GM23248 (cell line): ENCODE results near the gene VRK3. TPM values are rescaled to one million over a fixed set of nuclear protein-coding genes. Genes with fewer than 3 reads are reported as not detected.
"Not testable (repeated sequence)": the region's sequence is repeated elsewhere in the genome, so short reads cannot be mapped to it uniquely, and the experiment has no call there.

Source experiments
- DNase-seq: peaks from one replicate; pipeline ENCODE4 v3.0.0-alpha.2; 2015
- H2AFZ ChIP-seq: fragments of 200-600 bp; sonication (generic); 2 replicates; pipeline ENCODE4 v1.6.1; 2016; ENCODE audit warnings: antibody characterized with exemption
- H3F3A ChIP-seq: fragments of 200-600 bp; sonication (generic); 2 replicates; pipeline ENCODE4 v1.6.1; 2016; ENCODE audit warnings: mild to moderate bottlenecking, antibody characterized with exemption, mixed run types; ENCODE audit not compliant: insufficient read depth
- H3K27ac ChIP-seq: fragments of 200-600 bp; sonication (generic); 2 replicates; pipeline ENCODE4 v1.5.1; 2016; ENCODE audit warnings: mild to moderate bottlenecking
- H3K27me3 ChIP-seq: fragments of 200-600 bp; sonication (generic); replicated peaks from 2 replicates; pipeline ENCODE4 v1.6.1; 2016; ENCODE audit warnings: mild to moderate bottlenecking; ENCODE audit not compliant: insufficient read depth
- H3K36me3 ChIP-seq: fragments of 200-600 bp; sonication (generic); 2 replicates; pipeline ENCODE4 v1.6.1; 2016; ENCODE audit warnings: low read depth, mild to moderate bottlenecking
- H3K4me1 ChIP-seq: fragments of 200-600 bp; sonication (generic); 2 replicates; pipeline ENCODE4 v1.6.1; 2016; ENCODE audit warnings: mild to moderate bottlenecking; ENCODE audit not compliant: insufficient read depth
- H3K4me2 ChIP-seq: fragments of 200-600 bp; sonication (generic); one replicate; pipeline ENCODE4 v1.6.1; 2016; ENCODE audit warnings: mild to moderate bottlenecking; ENCODE audit not compliant: unreplicated experiment
- H3K4me3 ChIP-seq: fragments of 200-600 bp; sonication (generic); 2 replicates; pipeline ENCODE4 v1.5.1; 2016; ENCODE audit warnings: mild to moderate bottlenecking
- H3K79me2 ChIP-seq: fragments of 200-600 bp; sonication (generic); 2 replicates; pipeline ENCODE4 v1.6.1; 2016; ENCODE audit warnings: mild to moderate bottlenecking; ENCODE audit not compliant: insufficient read depth
- H3K9ac ChIP-seq: fragments of 200-600 bp; sonication (generic); 2 replicates; pipeline ENCODE4 v1.6.1; 2016; ENCODE audit warnings: mild to moderate bottlenecking
- H3K9me2 ChIP-seq: fragments of 200-600 bp; sonication (generic); 2 replicates; pipeline ENCODE4 v1.6.1; 2016; ENCODE audit warnings: mixed run types, mild to moderate bottlenecking, moderate library complexity; ENCODE audit not compliant: insufficient read depth
- H3K9me3 ChIP-seq: fragments of 200-600 bp; sonication (generic); one replicate; pipeline ENCODE4 v1.6.1; 2017; ENCODE audit warnings: low read depth
- H4K20me1 ChIP-seq: fragments of 200-600 bp; sonication (generic); 2 replicates; pipeline ENCODE4 v1.6.0; 2016; ENCODE audit not compliant: insufficient read depth
- EZH2 ChIP-seq: fragments of 200-600 bp; sonication (generic); IDR thresholded peaks from 2 replicates; pipeline ENCODE4 v1.6.1; 2018; ENCODE audit warnings: antibody characterized with exemption, mild to moderate bottlenecking; ENCODE audit not compliant: insufficient read depth, poor library complexity, severe bottlenecking
- EZH2phosphoT487 ChIP-seq: fragments of 200-600 bp; sonication (generic); IDR thresholded peaks from 2 replicates; pipeline ENCODE4 v1.6.1; 2018; ENCODE audit warnings: antibody characterized with exemption, moderate library complexity, mild to moderate bottlenecking, low read depth; ENCODE audit not compliant: insufficient read depth
- WGBS, 2 experiments: methylation state at CpG; one replicate each; pipeline ENCODE4 v1.1.6; 2015 to 2017; ENCODE audit warnings: low lambda C conversion rate in 2 of 2, low coverage in 1 of 2; ENCODE audit errors: missing lambda C conversion rate in 2 of 2; 5-methylcytosine and 5-hydroxymethylcytosine counted together
- in situ Hi-C: fragments of 300-500 bp; cut with MboI; formaldehyde crosslinking; loops from 2 replicates; pipeline ENCODE4 v1.15.0; 2020
- polyA plus RNA-seq: library from polyadenylated mRNA; unstranded; fragments of >200 nt; fragmentation: Nextera tagmentation; extraction: Ambion mirVana; gene quantifications from 2 replicates; pipeline ENCODE4 v1.2.1, GENCODE V29; 2016
- total RNA-seq: library from RNA; depleted of rRNA; stranded (reverse); fragments of >200 nt; shearing (Covaris generic); gene quantifications from 2 replicates; pipeline ENCODE4 v1.2.3, GENCODE V29; 2014

The VRK3 gene
- total and polyA plus RNA-seq, 2 experiments from 2014 or later = 30.8 to 45.6 TPM

DNA sequence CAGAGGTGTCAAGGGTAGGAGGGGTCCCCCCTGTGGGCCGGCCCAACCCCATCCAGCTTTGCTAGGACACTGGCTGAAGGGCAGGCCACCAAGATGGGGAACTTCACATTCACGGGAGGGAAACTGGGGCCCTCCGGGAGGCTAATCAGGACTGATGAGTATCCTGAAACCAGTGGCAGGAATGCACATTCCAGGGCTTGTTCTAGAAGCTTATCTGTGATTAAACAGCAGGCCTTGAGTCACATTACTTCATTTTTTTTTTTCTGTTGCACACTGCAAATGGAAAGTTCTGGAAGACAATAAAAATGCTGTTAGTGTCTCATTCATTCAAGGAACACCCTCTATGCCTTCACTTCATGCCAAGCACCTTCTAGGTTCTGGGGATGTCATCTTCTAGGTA lies 48.7 kb downstream of the VRK3 start:
- Histone ChIP-seq H3F3A (no peaks in the 10 kb centered on the region), H3K79me2 (no peaks in the 10 kb centered on the region), H3K4me2 (no peak overlapping the region), H3K4me3 (no peak overlapping the region), H3K9ac (no peak overlapping the region), H3K9me2 (no peaks in the 10 kb centered on the region), H2AFZ (no peak overlapping the region), H3K4me1 (no peaks in the 10 kb centered on the region), H3K27me3 (no peaks in the 10 kb centered on the region), H4K20me1 (no peaks in the 10 kb centered on the region), H3K36me3 (no peaks in the 10 kb centered on the region), H3K9me3 (no peaks in the 10 kb centered on the region), H3K27ac (no peak overlapping the region)
- no peak for TF ChIP-seq EZH2phosphoT487
- no peak for TF ChIP-seq EZH2
- in situ Hi-C loops = no loop called here
- WGBS, 2 experiments = 78 to 80% methylated on average over 3 of the region's 3 CpGs
- peak; percentile 19 for DNase-seq

- Histone ChIP-seq H3F3A (no peaks in the 10 kb centered on the region), H3K4me1 (no peaks in the 10 kb centered on the region), H3K9me2 (no peaks in the 10 kb centered on the region), H3K27ac (no peak overlapping the region), H2AFZ (no peak overlapping the region), H3K79me2 (no peaks in the 10 kb centered on the region), H3K4me3 (no peak overlapping the region), H3K4me2 (no peak overlapping the region), H4K20me1 (no peaks in the 10 kb centered on the region), H3K27me3 (no peaks in the 10 kb centered on the region), H3K9me3 (no peaks in the 10 kb centered on the region), H3K36me3 (no peaks in the 10 kb centered on the region), H3K9ac (no peak overlapping the region)
- in situ Hi-C loops = no loop called here
- WGBS, 2 experiments = 85 to 89% methylated on average over 7 of the region's 7 CpGs
- no peak for TF ChIP-seq EZH2phosphoT487
- TF ChIP-seq EZH2 = no peak
- DNase-seq = no peak
Observed at GRCh38 chr19:49975051-49975450, 50.1 kb downstream of the VRK3 start.

- 80 to 84% methylated on average over 17 to 18 of the region's 18 CpGs for WGBS, 2 experiments
- H3K4me1 ChIP-seq = no peaks in the 10 kb centered on the region
- DNase-seq = no peak
- TF ChIP-seq EZH2 = no peak
- no peak for TF ChIP-seq EZH2phosphoT487
- no peaks in the 10 kb centered on the region for H3K9me3 ChIP-seq
- H3F3A ChIP-seq = no peaks in the 10 kb centered on the region
- no peak overlapping the region for H2AFZ ChIP-seq
- H3K4me2 ChIP-seq = no peak overlapping the region
- no peaks in the 10 kb centered on the region for H3K79me2 ChIP-seq
- in situ Hi-C loops = no loop called here
- no peak overlapping the region for H3K4me3 ChIP-seq
- H3K9me2 ChIP-seq = no peaks in the 10 kb centered on the region
- no peaks in the 10 kb centered on the region for H3K27me3 ChIP-seq
- H3K9ac ChIP-seq = no peak overlapping the region
- H3K36me3 ChIP-seq = no peaks in the 10 kb centered on the region
- H4K20me1 ChIP-seq = no peaks in the 10 kb centered on the region
- no peak overlapping the region for H3K27ac ChIP-seq
Observed at GRCh38 chr19:49973987-49974386, 51.2 kb downstream of the VRK3 start.

DNA sequence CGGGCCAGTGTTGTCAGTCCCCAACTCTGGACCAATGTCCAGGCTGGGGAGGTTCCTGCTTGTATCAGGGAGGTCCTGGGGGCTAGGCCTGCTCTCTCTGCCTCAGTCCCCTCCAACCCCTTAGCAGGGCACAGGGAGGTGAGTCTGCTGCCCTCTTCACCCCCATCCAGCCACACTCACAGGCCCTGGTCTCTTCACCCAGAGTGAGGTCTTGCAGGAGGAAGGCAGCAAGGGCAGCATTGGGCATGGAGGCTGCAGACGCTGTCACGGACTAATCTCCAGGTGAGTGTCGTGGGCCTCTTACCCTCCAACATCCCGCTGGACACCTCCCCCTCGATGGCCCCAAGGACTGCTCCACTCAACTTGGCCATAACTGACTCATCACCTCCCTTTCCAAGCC lies 52.3 kb downstream of the VRK3 start:
- no peaks in the 10 kb centered on the region for H3K36me3 ChIP-seq
- WGBS, 2 experiments = 67 to 74% methylated on average over 6 of the region's 6 CpGs
- no peaks in the 10 kb centered on the region for H3K27me3 ChIP-seq
- no peaks in the 10 kb centered on the region for H3K4me1 ChIP-seq
- H3K9ac ChIP-seq = no peak overlapping the region
- H3K9me3 ChIP-seq = no peaks in the 10 kb centered on the region
- H4K20me1 ChIP-seq = no peaks in the 10 kb centered on the region
- no peak overlapping the region for H2AFZ ChIP-seq
- no peaks in the 10 kb centered on the region for H3K9me2 ChIP-seq
- DNase-seq = no peak
- H3K4me3 ChIP-seq = no peak overlapping the region
- no peaks in the 10 kb centered on the region for H3K79me2 ChIP-seq
- TF ChIP-seq EZH2 (no peak), EZH2phosphoT487 (no peak)
- no peaks in the 10 kb centered on the region for H3F3A ChIP-seq
- in situ Hi-C loops = no loop called here
- H3K27ac ChIP-seq = no peak overlapping the region
- H3K4me2 ChIP-seq = no peak overlapping the region

GRCh38 chr19:49971991-49972411 lies 53.2 kb downstream of the VRK3 start:
- no peak for TF ChIP-seq EZH2phosphoT487
- no peak for TF ChIP-seq EZH2

GRCh38 chr19:49969355-49969754 lies 55.8 kb downstream of the VRK3 start:
- not testable (repeated sequence) for H3K27me3 ChIP-seq, H3K9me3 ChIP-seq
- WGBS, 2 experiments = 7 to 26% methylated on average over 3 to 5 of the region's 9 CpGs

More at GRCh38 chr19:49971991-49972411, 53.2 kb downstream of the VRK3 start:
- H2AFZ ChIP-seq = no peak overlapping the region
- H3K4me3 ChIP-seq = no peak overlapping the region
- in situ Hi-C loops = no loop called here
- DNase-seq = no peak
- 39 to 53% methylated on average over 8 to 12 of the region's 12 CpGs for WGBS, 2 experiments
- no peak overlapping the region for H3K4me2 ChIP-seq
- no peaks in the 10 kb centered on the region for H3K9me2 ChIP-seq
- no peaks in the 10 kb centered on the region for H3K79me2 ChIP-seq
- H3K27me3 ChIP-seq = no peaks in the 10 kb centered on the region
- no peaks in the 10 kb centered on the region for H3K36me3 ChIP-seq
- no peaks in the 10 kb centered on the region for H3K9me3 ChIP-seq
- no peaks in the 10 kb centered on the region for H3F3A ChIP-seq
- no peak overlapping the region for H3K27ac ChIP-seq
- no peaks in the 10 kb centered on the region for H4K20me1 ChIP-seq
- H3K4me1 ChIP-seq = no peaks in the 10 kb centered on the region
- H3K9ac ChIP-seq = no peak overlapping the region

More at GRCh38 chr19:49969355-49969754, 55.8 kb downstream of the VRK3 start:
- H2AFZ ChIP-seq, H3K36me3 ChIP-seq, H3K79me2 ChIP-seq, H4K20me1 ChIP-seq, H3K9ac ChIP-seq, DNase-seq, H3K4me2 ChIP-seq, in situ Hi-C loops, H3F3A ChIP-seq, H3K27ac ChIP-seq, H3K9me2 ChIP-seq, H3K4me3 ChIP-seq, H3K4me1 ChIP-seq: not testable (repeated sequence)
